ENCODE measurements around the gene VPS52.
"Not testable (repeated sequence)": the region's sequence is repeated elsewhere in the genome, so short reads cannot be mapped to it uniquely, and the experiment has no call there.

VPS52 gene

DNA sequence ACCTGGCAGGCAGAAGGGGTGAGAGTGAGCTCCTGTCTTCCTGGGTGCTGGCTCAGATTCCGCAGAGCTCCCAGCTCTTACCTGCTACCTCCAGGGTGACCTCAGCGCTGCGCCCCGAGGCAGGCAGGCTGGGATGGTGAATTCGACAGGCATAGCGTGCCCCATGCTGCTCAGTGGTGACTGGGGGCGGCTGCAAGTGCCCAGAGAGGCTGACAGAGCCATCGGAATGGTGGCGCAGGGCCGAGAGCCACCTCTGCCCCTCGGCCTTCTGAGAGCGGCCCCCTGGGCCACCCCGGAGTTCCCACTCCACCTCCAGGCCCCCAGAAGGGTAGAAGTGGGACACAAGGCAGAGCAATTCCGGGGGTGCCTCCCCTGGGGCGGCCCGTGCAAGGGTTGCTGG is 32.5 kb upstream of the VPS52 start:
- DNase-seq (ENCODE audit: low read depth in 2 of 2, low spot score in 1 of 2): no peak

DNA sequence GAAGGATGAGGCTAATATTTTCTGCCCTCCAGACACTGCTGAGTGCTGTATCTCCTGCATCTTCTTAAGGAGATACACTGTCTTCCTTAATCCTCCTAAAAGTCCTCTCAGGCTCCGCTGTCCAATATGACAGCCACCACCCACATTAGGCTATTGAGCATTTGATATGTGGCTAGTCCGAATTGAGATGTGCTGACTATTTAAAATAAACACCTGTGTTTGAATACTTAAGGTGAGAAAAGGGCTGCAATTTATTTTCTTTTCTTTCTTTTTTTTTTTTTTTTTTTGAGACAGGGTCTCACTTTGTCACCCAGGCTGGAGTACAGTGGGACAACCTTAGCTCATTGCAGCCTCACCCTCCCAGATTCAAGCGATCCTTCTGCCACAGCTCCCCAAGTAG is 30.2 kb upstream of the VPS52 start:
- no peak for DNase-seq (ENCODE audit: low read depth in 2 of 2, low spot score in 1 of 2)

DNA sequence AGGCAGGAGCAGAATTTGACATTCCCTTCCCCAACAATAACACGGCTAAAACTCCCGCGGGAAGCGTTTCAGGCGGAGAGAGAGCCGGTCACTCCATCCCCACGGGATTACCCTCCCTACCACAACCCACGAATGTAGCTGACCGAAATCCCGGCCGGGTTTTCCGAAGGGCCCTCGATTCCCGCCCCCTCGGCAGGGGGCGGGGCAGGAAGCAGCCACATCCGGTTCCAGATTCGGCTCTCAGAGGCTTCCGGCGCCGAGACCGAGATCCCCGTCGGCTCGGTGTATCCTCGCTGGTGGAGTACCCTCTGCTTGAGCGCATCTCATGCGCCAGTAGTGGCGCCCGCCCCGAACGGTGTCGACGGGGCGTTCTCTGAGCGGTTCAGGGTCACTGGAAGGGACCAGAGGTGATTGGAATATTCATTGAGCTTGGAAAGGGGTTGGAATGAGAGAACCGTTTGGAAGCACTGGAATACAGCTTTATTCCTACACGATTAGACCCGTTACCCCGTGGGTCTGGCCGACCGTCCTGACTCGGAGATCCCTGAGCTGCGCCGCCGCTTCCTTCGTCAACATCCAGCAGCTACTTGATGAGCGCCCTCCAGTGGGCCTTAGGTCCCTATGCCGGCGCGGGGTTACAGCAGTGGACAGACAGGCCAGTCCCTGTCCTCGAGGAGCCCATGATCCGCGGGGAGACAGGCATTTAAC is 27.7 kb upstream of the VPS52 start:
- peak; percentile 85 to 89 for DNase-seq (ENCODE audit: low read depth in 2 of 2, low spot score in 1 of 2)

DNA sequence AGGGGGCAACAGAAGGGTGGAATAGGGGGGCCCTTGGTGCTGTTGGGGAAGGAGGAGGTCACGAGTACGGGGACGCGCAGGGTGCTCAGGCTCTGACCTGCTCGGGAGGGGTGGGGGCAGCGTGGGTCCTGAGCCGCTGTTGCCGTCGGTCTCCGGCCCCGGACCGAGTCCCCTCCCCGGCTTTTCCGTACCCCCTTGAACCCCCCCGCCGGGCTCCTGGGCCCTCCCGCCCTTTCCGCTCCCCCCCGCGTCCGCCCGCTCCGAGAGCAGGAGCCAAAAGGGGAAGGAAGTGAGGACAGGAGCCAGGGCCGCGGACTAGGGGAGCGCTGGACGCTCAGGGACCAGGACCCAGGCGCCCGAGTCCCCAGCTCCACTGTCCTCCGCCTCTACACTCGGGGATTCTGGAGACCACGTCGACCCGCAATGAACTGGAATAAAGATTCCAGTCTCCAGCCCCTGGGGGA is 27.1 kb upstream of the VPS52 start, which contains the start of gene RGL2:
Gene RGL2, minus strand, starts transcription at position 170 of the 464 bp plus-strand sequence. CDS start 332 bp downstream, outside the sequence.
- DNase-seq (ENCODE audit: low read depth in 2 of 2, low spot score in 1 of 2): peak in 1 of 2 donors; percentile 46

DNA sequence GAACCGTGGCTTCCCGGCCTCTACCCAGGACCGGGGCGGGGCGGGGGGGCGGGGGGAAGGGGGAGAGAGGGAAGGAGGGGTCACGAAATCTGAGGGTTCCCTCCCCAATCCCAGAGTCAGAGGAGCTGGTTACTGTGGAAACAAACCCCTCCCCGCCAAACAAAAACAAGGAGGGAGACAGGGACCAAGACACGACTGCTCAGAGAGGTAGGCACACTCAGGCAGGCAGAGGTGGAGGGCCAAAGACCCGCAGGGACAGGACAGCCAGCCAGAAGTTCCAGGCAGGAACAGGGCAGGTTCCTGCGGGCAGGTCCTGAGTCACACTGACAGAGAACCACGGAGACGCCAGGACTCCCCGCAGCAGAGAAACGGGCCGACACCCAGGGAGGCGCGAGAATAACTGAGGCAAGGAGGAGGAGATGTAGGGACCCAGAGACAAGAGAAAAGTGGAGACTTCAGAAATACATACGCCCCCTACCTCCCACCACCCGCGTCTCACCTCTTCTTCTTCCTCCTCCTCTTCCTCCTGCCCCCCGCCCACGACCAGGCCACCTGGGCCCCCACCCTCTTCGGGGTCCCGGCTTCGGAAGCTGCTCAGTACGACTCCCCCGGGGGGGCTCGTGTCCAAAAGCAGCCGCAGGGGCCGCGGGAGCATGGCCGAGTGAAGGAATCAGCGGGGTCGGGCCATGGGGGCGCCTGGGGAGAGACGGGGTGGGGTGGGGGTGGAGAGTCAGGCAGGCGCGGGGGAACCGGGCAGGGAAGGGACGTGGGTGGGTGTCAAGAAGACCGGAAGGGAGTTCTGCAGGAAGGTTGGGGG is 26.5 kb upstream of the VPS52 start:
- no peak for DNase-seq (ENCODE audit: low read depth in 2 of 2, low spot score in 1 of 2)

DNA sequence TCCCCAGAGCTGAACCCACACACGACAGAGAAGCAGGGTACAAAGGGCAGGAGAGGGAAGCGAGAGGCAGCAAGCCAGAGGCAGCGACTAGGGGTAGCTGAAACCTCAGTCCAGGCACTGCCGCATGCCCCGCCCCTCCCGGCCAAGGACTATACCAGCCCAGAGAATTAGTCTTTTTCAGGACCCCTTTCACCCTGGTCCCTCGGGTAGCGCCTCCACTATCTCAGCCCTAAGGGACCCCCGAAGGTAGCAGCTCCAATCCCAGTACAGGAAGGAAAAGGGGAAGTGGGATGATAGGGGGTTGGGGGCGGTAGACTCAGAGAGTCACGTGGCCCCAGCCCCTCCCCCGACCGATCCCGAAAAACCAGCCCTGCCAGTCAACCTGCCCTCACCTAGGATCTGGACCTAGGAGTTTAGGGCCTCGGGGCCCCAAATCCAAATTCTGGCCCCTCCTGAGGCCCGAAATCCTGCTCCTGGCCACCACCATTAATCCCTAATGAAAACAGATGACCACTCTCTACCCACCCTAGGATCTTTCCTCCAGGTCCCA is 25.8 kb upstream of the VPS52 start:
- DNase-seq (ENCODE audit: low read depth in 2 of 2, low spot score in 1 of 2): no peak

DNA sequence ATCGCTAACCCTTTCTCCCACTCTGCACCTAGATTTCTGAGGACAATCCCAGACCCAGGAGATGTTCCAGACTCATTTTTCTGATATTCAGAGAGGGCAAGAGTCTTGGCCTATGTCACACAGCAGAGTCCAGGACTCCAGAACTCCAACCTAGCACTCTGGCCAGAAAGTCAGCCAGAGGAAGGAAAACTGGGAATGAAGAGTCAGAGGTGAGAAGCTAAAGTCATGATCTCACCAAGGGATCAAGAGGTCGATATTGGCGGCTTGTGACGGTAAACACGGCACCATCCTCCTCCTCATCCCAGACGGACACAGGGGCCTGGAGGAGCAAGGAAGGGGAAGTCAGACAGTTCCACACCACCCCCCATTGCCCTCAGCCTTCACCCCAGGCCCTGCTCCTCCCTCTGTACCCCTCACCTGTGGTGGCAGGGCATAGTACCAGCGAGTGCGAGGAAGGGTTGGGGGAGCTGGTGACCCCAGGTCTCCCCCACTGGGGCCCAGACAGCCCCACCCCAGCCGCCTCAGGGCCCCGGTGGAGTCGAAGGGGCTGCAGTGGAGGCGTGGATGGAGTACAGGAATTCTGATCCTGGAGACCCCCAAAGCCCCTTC is 25.2 kb upstream of the VPS52 start:
- no peak for DNase-seq (ENCODE audit: low read depth in 2 of 2, low spot score in 1 of 2)

DNA sequence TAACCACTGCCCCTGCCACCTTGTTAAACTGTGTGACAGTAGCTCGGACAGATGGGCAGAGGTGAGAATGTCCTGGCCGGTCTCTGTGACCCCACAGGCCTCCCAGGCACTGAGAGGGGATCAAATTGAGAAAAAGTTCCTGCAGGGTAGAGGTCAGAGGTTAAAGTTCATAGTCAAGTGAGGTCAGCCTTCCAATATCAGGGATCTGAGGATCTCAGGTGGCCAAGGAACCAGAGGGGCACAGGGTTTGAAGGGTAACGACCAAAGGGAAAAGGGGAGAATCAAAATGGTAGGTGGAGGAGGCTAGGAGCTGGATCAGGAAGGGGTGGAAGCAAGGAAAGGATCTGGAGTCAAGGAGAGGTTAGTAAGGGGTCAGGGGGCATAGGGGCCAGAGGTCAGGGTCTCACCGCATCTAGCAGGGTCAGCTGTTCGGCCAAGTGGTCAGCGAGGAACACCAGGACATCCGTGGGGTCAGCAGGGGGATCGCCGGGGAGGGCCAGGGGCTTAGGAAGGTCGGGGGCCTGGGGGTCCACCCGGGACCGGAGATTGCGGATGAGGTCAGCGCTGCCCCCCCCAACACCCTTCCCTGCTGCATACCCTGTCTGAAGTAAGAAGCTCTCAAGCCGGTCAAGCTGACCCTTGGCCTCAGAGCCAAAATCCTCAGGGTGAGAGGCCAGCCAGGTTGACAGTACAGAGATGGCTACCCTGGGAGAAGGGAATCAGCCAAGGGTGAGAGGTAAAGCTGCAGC is 24.1 kb upstream of the VPS52 start:
- DNase-seq (ENCODE audit: low read depth in 2 of 2, low spot score in 1 of 2): no peak

DNA sequence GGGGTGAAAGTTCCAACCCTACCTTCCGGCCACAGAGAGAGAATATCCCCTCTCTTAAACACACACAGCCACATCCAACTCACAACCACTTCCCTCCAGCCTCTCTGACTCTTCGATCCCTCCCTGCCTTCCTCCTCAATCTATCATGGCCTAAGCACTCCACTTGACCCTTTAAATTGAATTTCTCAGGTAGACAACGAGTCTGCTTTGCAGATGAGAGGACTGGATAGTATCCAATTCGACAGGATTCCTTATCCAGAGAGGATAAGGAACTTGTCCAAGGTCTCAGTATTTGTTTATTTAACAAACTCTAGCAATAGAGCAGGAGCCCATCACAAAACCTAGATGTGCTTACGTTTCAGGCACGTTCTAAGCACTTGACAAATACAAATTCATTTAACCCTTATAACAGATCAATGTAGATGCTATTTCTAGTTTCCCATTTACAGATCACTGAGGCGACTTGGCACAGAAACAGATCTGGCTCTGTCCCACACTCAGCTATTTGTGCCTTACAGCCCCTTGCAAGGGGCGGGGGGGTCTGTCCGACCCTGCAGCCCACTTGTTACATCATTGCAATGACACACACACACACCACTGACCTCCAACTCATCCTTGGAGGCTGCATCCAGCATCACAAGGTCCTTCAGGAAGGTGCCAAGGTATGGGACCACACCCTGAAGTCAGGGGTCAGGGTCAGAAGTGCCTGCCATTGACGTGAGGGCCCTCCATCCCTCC is 22.6 kb upstream of the VPS52 start:
- no peak for DNase-seq (ENCODE audit: low read depth in 2 of 2, low spot score in 1 of 2)

DNA sequence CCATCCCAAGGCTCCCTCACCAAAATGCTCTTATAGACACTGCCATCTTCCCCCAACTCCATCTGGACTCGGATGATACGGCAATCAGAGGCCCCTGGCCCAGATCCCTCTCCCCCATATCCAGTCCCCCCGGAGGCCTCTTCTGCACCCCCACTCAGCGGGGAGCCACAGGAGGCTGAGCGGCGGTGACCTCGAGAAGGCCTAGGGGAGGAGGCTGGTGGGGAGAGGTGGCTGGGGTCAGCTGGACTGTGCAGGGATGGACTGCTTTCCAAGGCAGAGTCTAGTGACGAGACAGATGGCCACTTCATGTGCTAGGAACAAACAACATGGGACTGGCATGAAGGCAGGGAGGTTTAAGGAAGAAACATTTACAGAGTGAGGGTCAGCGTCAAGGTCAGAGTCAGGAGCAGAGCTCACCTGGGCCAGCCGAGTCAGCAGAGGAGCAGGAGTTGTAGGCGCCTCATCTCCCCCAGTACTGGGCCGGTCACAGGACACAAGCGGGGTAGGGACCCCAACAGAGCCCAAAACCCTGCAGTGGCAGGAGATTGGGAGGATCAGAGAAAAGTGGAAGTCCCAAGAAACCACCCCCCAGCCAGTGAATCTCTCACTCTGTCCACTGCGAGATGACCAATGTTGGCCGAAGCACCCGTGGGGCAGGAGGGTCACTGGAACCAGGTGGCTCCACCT is 21.5 kb upstream of the VPS52 start:
- DNase-seq (ENCODE audit: low read depth in 2 of 2, low spot score in 1 of 2): no peak

DNA sequence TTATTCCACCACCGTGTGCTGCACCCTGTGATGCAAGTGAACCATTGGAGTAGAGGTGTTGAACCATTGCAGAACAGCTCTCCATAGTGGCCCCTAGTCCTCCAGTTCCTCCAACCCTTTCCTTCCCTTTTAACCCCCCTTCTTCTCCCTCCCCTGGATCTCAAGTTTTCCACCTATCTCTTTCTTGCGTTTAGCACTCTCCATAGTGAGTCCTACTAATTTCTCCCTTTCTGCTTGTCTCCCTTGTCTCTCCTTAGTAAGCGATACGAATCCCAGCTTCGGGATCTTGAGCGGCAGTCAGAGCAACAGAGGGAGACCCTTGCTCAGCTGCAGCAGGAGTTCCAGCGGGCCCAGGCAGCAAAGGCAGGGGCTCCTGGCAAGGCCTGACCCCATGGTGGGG is 18.8 kb upstream of the VPS52 start:
- no peak for DNase-seq (ENCODE audit: low read depth in 2 of 2, low spot score in 1 of 2)

DNA sequence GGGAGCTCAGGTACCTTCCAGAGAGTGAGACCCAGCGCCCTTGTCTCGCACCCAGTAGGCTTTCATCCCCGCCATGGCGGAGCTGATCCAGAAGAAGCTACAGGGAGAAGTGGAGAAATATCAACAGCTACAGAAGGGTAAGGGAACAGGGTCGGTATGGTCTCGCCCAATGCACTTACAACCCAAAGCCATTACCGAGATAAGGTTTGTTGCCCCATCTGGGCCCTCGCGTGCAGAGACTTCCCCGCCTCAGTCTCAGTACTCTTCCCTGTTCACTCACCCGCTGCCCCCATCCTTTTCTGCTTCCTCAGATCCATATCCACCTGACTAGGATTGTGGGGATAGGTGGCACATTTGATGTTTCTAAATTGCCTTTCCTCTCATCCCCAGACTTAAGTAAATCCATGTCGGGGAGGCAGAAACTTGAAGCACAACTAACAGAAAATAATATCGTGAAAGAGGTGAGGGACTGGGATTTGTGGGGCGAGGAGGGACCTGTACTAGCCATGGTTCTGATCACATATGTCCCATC is 18.2 kb upstream of the VPS52 start:
- no peak for DNase-seq (ENCODE audit: low read depth in 2 of 2, low spot score in 1 of 2)

DNA sequence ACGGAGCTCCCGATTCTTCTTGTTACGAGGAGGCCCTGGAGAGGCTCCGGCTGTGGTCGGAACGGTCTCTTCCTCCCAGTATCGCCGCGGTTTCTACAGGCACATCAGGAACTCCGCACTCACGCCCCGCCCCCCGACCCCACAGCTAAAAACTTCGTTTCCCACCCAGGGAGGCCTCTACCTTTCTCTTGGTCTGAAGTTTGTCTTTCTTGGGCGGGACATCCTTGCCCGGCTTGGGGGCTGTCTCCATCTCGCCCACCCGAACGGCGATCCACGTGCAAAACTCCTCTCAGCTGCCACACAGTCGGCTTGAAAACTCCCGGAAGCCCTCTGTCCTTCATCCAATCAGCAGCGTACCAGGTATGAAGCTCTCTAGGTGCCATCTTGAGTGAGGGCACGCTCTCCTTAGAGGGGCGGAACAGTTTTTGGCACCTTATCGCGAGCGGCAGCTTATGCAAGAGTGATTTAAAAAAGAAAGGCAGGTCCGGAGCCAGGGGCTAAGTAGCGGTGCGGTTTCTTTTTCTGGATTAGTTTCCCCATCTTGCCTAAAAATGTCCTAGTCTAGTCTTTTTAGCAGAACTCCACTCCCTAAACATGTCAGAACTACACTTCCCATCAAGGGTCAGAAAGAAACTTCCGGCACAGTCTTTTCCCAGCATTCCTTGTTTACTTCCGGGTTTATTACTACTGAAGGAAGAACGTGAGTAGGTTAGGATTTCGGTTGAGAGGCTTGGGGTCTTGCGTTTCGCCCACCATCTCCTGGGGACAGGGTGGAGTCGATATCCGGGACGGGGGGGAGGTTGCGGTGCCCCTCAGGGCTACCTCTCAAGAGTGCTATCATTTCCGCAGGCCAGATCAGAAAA is 17.5 kb upstream of the VPS52 start, which contains the start of the genes PFDN6 and WDR46:
Gene PFDN6, plus strand, starts transcription at position 681 of the 863 bp plus-strand sequence. CDS start 256 bp downstream, outside the sequence.
Gene WDR46, minus strand, starts transcription at position 319 of the 863 bp plus-strand sequence. Its CDS starts 69 bp downstream, at position 250.
- peak; percentile 62 to 65 for DNase-seq (ENCODE audit: low read depth in 2 of 2, low spot score in 1 of 2)

DNA sequence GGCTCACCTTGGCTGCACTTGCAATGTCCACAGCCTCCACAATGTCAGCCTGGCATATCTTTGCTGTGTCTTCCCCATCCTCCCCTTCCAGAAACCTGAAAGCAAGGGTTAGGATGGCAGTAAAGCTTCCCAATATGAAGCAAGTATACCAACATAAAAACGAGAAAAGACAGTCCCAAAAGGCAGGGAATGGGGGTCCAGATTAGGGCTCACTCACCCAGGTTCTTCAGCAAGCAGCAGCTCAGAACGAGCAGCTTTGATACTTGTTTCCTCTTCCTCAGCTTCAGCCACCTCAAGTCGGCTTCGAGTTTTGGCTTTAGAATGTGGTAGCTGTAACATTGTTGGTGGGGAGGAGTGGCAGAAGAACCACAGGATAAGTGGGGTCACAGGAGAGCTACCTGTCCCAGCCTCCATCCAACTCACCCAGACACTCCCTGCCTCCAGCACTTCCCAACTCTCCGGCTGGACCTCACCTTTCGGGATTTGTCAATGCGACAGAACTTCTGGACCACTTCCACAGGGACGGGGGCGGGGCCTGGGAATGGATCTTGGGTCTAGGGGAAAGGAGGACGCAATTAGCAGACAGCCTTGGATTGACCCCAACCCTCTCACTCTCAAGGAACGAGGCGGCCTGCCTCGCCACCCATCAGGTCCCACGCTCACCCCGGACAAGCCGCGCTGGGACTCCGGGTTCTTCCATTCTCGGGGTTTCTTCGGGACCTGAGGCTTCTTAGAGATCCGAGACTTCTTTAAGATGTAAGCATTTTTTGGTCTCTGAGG is 16.7 kb upstream of the VPS52 start:
- no peak for DNase-seq (ENCODE audit: low read depth in 2 of 2, low spot score in 1 of 2)

DNA sequence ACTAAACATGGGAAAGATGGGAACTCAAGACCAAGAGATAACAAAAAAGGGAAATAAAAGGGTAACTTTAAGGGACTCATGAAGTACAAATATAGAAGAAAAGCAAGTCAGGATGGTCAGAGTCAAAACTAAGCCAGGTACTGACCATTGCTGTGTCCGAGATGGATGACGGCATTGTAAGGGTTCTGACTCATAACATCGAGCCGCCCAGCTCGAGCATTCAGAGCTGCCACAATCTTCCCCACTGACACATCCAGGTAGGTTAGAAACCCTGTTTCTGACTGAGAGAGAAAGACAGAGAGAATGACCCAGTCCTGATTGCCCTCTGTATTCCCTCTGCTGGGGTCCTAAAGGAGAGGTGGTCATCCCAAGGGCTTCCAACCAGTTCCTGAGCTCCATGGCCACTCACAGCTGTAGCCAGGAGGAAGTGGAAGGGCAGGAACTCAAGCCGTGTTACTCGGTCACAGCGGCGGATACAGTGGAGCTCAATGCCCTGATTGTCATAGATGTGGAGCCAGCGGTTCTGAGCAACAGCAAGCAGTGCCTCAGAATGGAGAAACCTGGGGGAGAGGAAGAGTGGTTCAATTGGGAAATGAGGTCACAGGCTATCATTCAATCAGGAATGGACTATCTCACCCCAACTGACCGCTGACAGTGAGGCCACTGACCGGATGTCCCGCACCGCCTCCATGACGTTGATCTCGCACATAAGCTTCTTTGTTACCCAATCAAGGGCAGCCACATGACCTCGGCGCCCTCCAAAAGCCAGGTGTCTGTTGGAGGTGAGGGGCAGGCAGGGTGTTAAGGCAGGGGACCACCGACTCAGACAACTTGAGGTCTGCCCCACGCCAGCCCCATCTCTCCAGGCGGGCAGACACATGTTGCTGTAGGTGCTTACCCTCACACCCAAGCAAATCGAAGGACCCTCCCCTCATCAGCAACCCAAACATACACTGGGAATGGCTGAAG is 15.6 kb upstream of the VPS52 start:
- no peak for DNase-seq (ENCODE audit: low read depth in 2 of 2, low spot score in 1 of 2)

DNA sequence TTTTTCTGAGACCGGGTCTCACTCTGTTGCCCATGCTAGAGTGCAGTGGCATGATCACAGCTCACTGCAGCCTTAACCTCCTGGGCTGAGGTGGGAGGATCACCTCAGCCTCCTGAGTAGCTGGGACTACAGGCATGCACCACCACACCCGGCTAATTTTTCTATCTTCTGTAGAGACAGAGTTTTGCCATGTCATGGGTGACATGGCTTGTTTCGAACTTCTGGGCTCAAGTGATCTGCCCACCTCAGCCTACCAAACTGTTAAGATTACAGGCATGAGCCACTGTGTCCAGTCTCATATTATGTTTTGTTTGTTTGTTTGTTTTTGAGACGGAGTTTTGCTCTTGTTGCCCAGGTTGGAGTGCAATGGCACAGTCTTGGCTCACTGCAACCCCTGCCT is 13.5 kb upstream of the VPS52 start:
- not testable (repeated sequence) for DNase-seq (ENCODE audit: low read depth in 2 of 2, low spot score in 1 of 2)

Data from stimulated activated CD8-positive, alpha-beta memory T cell treated with anti-CD3 and anti-CD28 coated beads, Interleukin-4, amount 100 ng/mL, for 4 hours (primary cell).